ENCODE data around the gene TP63. TPM values are rescaled to one million over a fixed set of nuclear protein-coding genes. Genes with fewer than 3 reads are reported as not detected.

TP63 gene
- total RNA-seq (ENCODE audit: low replicate concordance), result 5.8 and 16.1 TPM in 2 replicates
- long read RNA-seq, partial matches to known transcripts, result 3 of 6 reads
- long read RNA-seq, other reads (novel, unspliced or antisense), result 3 of 6 reads

DNA sequence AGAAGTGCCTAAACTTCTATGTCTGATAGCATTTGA lies at the start of gene TP63:
Gene TP63, plus strand, starts transcription at position 17 of the 36 bp plus-strand sequence. CDS start 127 bp downstream, outside the sequence.
- Mint-ChIP-seq H3K4me3 (no peak within 1 kb of the TSS), H3K36me3 (no peaks in the 10 kb centered on the region), H3K4me1 (ENCODE audit: unreplicated experiment) (no peaks in the 10 kb centered on the region), H3K9me3 (no peaks in the 10 kb centered on the region), H3K27ac (no peak within 1 kb of the TSS), H3K27me3 (peaks cover 3% of the 10 kb centered on the region)
- DNase-seq (ENCODE audit: extremely low spot score, unreplicated experiment), result no peak
- TF ChIP-seq, protein P1, sequence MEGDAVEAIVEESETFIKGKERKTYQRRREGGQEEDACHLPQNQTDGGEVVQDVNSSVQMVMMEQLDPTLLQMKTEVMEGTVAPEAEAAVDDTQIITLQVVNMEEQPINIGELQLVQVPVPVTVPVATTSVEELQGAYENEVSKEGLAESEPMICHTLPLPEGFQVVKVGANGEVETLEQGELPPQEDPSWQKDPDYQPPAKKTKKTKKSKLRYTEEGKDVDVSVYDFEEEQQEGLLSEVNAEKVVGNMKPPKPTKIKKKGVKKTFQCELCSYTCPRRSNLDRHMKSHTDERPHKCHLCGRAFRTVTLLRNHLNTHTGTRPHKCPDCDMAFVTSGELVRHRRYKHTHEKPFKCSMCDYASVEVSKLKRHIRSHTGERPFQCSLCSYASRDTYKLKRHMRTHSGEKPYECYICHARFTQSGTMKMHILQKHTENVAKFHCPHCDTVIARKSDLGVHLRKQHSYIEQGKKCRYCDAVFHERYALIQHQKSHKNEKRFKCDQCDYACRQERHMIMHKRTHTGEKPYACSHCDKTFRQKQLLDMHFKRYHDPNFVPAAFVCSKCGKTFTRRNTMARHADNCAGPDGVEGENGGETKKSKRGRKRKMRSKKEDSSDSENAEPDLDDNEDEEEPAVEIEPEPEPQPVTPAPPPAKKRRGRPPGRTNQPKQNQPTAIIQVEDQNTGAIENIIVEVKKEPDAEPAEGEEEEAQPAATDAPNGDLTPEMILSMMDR (conservative IDR thresholded peaks at IDR 0.05), result no peak

DNA sequence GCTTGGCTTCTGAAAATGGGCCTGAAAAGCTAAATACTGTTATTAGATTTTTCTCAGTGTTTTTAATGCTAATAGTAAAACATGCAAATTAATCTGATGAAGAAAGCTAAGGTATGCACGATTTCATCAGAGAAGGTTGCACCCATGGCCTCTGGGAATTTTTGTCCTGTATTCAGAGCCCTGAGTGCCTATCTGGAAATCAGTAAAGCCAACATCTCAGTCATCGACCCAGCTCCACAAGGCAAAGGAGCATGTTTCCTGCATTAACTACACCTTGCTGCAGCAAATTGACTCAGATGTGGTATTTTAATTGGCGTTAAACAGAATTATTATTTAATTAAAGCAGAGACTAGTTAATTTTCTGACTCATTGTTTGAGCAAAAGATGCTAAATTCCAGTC lies 49.0 kb upstream of the TP63 start:
- Mint-ChIP-seq H3K4me1 (ENCODE audit: unreplicated experiment) (no peaks in the 10 kb centered on the region), H3K27me3 (peaks cover 8% of the 10 kb centered on the region), H3K36me3 (no peaks in the 10 kb centered on the region), H3K27ac (no peak overlapping the region), H3K9me3 (no peaks in the 10 kb centered on the region), H3K4me3 (no peak overlapping the region)
- DNase-seq (ENCODE audit: extremely low spot score, unreplicated experiment), result no peak
- TF ChIP-seq, protein P1 (conservative IDR thresholded peaks at IDR 0.05), result no peak

DNA sequence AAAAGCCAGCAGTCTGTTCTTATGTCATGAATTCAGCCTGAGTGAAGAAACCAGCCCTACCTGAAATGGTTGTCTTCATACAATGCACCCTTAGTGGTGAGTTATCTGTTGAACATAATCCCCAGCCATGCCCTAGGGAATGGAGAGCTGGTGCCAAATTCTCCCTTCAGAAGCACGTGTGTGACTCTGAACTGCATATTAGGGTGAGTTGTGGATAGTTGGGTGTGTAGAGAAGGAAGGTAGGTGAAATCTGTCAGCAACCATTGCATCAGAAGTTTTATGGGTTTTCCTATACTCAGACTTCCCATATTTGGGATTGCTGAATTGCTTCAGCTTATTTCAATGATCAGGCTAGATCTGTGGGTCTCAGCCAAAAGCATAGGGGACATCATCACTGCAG lies 46.5 kb upstream of the TP63 start:
- TF ChIP-seq, protein P1 (conservative IDR thresholded peaks at IDR 0.05), result no peak
- Mint-ChIP-seq H3K4me3 (no peak overlapping the region), H3K9me3 (no peaks in the 10 kb centered on the region), H3K4me1 (ENCODE audit: unreplicated experiment) (no peaks in the 10 kb centered on the region), H3K36me3 (no peaks in the 10 kb centered on the region), H3K27me3 (peaks cover 11% of the 10 kb centered on the region), H3K27ac (no peak overlapping the region)
- DNase-seq (ENCODE audit: extremely low spot score, unreplicated experiment), result no peak

DNA sequence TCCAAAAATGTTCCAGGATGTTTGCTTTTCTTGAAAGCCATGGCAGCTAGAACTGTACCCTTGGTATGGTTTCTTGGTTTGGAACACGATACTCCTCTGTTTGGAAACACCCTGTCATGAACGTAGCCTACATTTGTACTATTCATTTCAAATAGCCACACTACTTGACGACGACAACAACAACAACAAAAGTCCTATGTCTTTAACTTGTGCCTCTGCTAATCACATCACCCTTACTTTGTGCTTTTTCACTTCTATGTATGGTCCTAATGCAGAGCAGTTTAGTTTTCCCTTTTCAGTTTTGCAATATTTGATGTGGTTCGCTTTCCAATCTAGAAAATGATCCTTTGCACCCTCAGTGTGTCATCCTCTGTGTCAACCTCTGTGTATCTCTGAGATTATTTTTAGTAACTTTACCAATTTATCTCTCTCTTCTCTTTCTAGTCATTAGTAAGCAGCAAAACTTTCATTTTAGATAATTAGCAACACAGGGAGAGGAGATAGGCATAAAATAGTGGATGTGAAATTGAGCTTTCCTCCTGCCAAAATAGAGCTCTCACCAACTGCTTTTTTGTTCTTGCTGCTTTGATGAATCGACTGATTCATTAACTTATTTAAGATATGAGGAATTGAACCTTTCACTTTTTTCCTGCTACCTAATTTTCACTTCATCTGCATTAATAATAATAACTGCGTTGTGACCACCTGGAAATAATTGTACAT lies 44.1 kb upstream of the TP63 start:
- H3K9me3 Mint-ChIP-seq, result no peaks in the 10 kb centered on the region

DNA sequence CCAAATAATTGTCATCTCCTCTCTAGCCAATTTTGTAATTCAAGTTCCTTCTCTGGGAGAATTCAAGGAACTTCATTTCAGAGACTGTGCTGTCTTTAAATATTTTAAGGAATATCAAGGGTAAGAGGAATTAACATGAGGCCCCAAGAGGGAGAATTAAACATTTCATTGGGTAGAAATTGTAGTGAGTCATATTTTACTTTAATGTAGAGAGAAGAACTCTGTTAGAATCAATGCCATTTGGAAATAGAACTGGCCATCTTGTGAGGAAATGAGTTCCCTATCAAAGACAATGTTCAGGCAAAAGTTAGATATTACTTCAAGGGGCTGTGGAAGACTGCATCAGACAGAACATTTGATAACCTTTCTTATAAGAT lies 43.5 kb upstream of the TP63 start:
- no peaks in the 10 kb centered on the region for H3K9me3 Mint-ChIP-seq
- H3K36me3 Mint-ChIP-seq, result no peaks in the 10 kb centered on the region
- H3K27ac Mint-ChIP-seq, result no peak overlapping the region
- no peak overlapping the region for H3K4me3 Mint-ChIP-seq
- TF ChIP-seq, protein P1 (conservative IDR thresholded peaks at IDR 0.05), result no peak
- peaks cover 11% of the 10 kb centered on the region for H3K27me3 Mint-ChIP-seq
- DNase-seq (ENCODE audit: extremely low spot score, unreplicated experiment), result no peak
- H3K4me1 Mint-ChIP-seq (ENCODE audit: unreplicated experiment), result no peaks in the 10 kb centered on the region

More for the DNA sequence above, 44.1 kb upstream of the TP63 start:
- Mint-ChIP-seq H3K36me3 (no peaks in the 10 kb centered on the region), H3K27me3 (peaks cover 11% of the 10 kb centered on the region), H3K4me1 (ENCODE audit: unreplicated experiment) (no peaks in the 10 kb centered on the region), H3K4me3 (no peak overlapping the region), H3K27ac (no peak overlapping the region)
- TF ChIP-seq, protein P1 (conservative IDR thresholded peaks at IDR 0.05), result no peak
- DNase-seq (ENCODE audit: extremely low spot score, unreplicated experiment), result no peak

DNA sequence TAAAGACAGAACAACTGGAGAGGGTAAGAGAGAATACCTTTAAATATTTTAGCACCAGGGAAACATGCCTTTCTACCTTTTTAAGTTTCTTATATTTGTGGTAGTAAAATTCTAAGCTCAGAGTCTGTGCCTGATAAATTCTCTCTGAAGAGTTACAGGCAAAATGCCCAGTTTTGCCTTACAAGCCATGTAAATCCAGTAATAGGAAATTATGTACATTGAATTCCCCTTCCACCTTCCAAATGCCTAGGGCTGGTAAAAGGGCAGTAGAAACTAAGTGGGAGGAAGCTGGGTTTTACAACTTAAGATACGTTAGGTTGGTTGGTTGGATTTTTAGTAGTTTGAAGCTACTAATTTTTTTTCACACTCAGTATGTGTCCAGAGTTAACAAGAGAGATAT lies 43.1 kb upstream of the TP63 start:
- Mint-ChIP-seq H3K4me3 (no peak overlapping the region), H3K4me1 (ENCODE audit: unreplicated experiment) (no peaks in the 10 kb centered on the region), H3K9me3 (no peaks in the 10 kb centered on the region), H3K27me3 (peaks cover 11% of the 10 kb centered on the region), H3K27ac (no peak overlapping the region), H3K36me3 (no peaks in the 10 kb centered on the region)
- TF ChIP-seq, protein P1 (conservative IDR thresholded peaks at IDR 0.05), result no peak
- no peak for DNase-seq (ENCODE audit: extremely low spot score, unreplicated experiment)
